AG04449 (cell line): ENCODE measurements around the gene LYSET.

ENCODE experiments used
- CTCF ChIA-PET: fragments of 350-600 bp; formaldehyde crosslinking; extraction: SDS; loops from one replicate; lab custom pipeline; 2021; ENCODE audit warnings: antibody characterized with exemption; lab: Yijun Ruan, JAX
- POLR2A ChIA-PET: fragments of 400-600, 350-600 bp; formaldehyde crosslinking; extraction: SDS; loops from one replicate; lab custom pipeline; 2020; ENCODE audit warnings: antibody characterized with exemption, inconsistent platforms; lab: Yijun Ruan, JAX
- DNase-seq: peaks from one replicate; pipeline ENCODE4 v3.0.0-alpha.2; 2010; ENCODE audit warnings: low read depth, low spot score
- H3K4me3 ChIP-seq: 2 replicates; pipeline ENCODE4 v1.5.1; 2011; ENCODE audit warnings: low read depth, mild to moderate bottlenecking, control low read depth, low read length
- TF ChIP-seq, protein P1 (sequence below): IDR thresholded peaks from one replicate; pipeline ENCODE4 v1.5.1; 2011; ENCODE audit warnings: mild to moderate bottlenecking, moderate library complexity, low read length, control low read depth, inconsistent platforms; ENCODE audit not compliant: insufficient read depth; ENCODE audit errors: missing control alignments

The LYSET gene

DNA sequence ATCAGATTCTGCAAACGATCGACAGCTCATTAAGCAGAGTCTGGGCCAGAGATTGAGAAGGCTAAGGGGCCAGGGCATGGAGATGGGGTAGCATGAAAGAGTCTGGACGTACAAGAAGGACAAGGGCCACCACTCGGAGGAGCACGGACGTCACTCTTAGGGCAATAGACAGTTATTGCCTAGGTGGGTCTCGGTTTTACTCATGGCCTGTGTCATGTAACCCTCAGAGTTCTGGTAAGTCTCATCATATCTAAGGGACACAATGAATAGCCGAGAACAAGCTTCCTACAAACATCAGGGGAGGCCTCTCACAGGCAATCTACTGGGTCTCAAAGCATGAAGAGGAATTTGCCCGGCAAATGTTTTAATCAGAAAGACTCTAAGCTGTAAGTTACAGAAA lies 39.0 kb upstream of the LYSET start:
- POLR2A ChIA-PET = no interaction called here

DNA sequence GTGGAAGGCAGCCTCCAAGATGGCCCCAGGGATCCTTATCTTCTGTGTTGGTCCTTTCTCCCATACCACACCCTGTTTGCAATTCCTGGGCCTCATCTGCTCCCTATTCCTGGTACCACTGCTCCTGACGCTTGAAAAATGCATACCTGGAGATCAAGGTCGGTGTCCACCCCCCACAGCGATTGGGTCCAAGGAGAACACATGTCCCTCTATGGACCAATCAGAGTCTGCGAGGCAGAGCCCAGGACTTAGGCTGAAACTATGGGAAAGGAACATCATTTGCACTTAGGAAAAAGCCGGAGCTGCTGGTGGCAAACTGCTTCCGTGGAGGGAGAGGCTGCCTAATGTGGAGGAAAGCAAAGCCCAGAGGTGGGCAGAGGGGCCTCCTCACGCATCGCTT lies 36.1 kb upstream of the LYSET start:
- TF ChIP-seq, protein P1, sequence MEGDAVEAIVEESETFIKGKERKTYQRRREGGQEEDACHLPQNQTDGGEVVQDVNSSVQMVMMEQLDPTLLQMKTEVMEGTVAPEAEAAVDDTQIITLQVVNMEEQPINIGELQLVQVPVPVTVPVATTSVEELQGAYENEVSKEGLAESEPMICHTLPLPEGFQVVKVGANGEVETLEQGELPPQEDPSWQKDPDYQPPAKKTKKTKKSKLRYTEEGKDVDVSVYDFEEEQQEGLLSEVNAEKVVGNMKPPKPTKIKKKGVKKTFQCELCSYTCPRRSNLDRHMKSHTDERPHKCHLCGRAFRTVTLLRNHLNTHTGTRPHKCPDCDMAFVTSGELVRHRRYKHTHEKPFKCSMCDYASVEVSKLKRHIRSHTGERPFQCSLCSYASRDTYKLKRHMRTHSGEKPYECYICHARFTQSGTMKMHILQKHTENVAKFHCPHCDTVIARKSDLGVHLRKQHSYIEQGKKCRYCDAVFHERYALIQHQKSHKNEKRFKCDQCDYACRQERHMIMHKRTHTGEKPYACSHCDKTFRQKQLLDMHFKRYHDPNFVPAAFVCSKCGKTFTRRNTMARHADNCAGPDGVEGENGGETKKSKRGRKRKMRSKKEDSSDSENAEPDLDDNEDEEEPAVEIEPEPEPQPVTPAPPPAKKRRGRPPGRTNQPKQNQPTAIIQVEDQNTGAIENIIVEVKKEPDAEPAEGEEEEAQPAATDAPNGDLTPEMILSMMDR = no peak
- ChIA-PET CTCF (no interaction called here), POLR2A (no interaction called here)
- H3K4me3 ChIP-seq = no peak overlapping the region
- DNase-seq = no peak

More for the DNA sequence above, 39.0 kb upstream of the LYSET start:
- TF ChIP-seq, protein P1 = no peak
- no peak overlapping the region for H3K4me3 ChIP-seq
- CTCF ChIA-PET = interaction anchor here (1.1 to 2.2 kb wide), 4 partner anchors 14 to 33 kb away, joined by 3 to 10 read pairs (median 7); no protein-coding TSS in a partner anchor
- DNase-seq = no peak

DNA sequence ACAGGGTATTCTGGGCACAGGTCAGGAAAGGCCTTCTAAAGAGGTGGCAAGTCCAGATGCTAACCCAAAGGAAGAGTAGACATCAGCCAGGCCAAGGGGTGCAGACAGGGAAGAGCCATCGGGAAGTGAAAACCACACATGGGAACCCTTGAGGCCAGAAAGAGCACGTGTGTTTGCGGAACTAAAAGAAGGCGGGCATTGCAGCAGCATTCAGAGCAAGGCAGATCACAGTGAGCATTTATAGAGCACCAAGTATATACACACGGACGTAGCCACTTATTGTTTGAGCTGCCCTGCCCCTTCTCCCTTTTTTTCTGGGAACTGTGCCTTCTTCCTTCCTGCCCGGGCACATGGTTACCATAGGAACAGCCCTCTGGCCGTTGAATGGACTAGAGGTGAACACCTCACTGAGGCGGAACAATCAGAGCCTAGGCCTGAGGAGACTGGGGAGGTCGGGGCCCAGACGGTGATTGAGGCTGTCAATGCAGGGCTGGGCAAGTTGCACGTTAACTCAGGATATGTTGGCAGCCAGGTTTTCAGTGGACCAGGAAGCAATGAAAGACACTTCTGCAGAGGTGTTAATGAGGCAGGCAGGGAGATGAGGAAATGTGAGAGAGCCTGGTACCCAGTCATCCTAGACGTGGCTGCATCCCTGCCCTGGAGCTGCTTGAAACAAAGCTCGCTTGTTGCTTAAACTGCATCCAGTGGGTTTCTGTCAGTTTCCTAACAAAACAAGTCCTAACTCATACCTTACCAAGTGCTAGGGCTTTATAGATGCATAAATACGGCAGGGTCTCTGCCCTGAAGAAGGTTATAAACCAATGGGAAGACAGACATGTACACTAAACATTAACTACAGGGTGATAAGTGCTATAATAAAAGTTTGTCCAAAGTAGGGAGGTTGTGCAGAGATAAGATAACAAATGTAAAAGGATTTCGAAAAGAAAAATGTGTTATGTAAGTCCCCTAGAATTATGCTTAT lies 34.6 kb upstream of the LYSET start:
- DNase-seq = no peak
- ChIA-PET POLR2A (no interaction called here), CTCF (no interaction called here)
- TF ChIP-seq, protein P1 = no peak
- H3K4me3 ChIP-seq = no peak overlapping the region

DNA sequence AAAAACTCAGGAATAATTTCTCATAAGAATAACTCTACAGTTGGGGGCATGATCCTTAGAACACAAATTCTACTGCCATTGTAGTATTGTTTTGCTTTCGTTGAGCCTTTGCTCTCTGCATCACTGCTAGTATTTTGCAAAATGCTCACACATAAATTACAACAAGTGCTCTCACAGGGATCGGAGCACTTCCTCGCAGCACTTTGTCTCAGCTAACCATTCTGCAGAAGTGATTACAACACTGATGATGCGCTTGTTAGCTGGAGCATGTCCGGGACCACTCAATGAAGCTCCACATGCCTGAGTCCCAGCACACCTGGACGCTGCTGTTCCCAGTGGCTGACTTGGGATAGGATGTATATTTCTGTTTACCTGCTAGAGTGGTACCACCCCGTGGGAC lies 32.0 kb upstream of the LYSET start:
- H3K4me3 ChIP-seq = no peak overlapping the region
- ChIA-PET POLR2A (no interaction called here), CTCF (interaction anchor here (3.1 kb wide), 1 partner anchor 12 kb away, joined by 12 read pairs; no protein-coding TSS in a partner anchor)
- TF ChIP-seq, protein P1 = no peak
- no peak for DNase-seq

DNA sequence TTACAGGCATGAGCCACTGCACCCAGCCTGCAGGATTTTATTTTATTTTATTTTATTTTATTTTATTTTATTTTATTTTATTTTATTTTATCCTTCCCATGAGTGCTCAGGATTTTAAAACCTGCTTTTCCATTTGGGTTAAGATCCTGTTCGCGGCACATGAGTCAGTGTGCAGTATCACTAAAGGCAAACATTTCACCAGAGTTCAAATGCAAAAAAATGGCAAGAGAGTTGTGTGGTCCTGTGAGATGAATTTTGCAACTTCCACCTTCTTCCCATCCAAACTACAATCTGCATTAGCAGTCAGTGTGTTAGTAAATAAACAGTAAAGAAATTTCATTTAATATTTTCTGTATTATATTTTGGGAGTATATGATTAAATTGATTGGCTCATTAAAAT lies 29.4 kb upstream of the LYSET start:
- DNase-seq = no peak
- TF ChIP-seq, protein P1 = no peak
- H3K4me3 ChIP-seq = no peak overlapping the region
- CTCF ChIA-PET = interaction anchor here (2.6 to 3.1 kb wide), 2 partner anchors 14 to 204 kb away, joined by 7 to 12 read pairs; no protein-coding TSS in a partner anchor
- POLR2A ChIA-PET = no interaction called here
